Measurements from ENCODE around the gene HTRA1. TPM values are rescaled to one million over a fixed set of nuclear protein-coding genes. Genes with fewer than 3 reads are reported as not detected.

Gene HTRA1
- total RNA-seq, 4 donors from 2014 or later, result 14.2 to 23.2 (median 17.2) TPM

DNA sequence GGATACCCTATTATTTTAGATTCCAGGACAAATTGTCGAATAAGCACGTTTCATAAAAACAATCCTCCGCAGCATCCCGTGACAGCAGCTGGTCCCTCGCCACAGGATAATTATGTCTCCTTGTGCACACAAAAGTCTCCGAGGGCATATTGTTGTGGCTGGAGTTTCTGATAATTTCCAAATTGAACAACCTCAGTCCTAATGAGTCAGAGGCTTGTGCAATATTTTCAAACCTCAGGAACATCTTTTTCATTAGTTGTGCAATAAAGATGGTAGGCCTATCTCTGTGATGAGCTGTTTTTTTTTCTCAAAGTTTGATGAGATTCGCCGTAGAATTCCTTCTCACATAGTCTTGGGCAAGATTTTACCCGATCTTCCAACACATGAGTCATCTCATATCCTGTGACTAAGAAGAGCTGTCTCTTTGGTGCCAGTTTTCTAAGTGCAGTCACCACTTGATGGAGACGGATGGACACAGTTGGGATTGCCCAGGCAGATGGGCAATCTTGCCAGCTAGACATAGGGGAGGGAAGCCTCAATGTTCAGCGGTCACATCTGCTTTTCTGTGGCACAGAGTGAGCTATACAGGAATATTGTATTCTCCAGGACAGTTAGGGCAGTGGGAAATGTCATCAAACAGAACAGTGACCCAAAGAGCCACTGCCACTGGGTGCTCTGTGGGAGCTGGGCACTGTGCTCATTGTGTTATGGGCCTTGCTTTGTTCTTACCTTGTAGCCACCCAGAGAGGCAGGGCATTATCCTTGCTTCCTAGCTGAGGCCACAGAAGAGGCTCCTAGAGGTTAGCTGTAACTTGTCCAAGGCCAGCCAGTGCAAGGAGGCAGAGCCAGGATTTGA, 7.8 kb downstream of the HTRA1 start:
- intact Hi-C loops (cut with DNase I; ENCODE audit: low total_unique reads), result loop anchor here (10.0 kb wide), 1 partner anchor 96 kb away; the partner anchor contains the start of gene DMBT1

DNA sequence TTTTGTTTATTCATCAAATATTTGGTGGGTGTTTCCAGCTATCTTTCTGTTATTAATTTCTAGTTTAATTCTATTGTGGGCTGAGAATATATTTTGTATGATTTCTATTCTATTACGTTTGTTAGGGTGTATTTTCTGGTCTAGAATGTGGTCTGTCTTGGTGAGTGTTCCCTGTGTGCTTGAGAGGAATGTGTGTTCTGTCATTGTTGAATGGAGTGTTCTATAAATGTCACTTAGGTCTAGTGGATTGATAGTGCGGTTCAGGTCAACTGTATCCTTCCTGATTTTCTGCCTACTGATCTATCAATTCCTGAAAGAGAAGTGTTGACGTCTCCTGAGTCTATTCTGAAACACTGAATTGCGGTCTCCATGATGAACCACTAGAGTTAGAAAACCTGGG, 8.5 kb downstream of the HTRA1 start:
- TF ChIP-seq, protein P1, sequence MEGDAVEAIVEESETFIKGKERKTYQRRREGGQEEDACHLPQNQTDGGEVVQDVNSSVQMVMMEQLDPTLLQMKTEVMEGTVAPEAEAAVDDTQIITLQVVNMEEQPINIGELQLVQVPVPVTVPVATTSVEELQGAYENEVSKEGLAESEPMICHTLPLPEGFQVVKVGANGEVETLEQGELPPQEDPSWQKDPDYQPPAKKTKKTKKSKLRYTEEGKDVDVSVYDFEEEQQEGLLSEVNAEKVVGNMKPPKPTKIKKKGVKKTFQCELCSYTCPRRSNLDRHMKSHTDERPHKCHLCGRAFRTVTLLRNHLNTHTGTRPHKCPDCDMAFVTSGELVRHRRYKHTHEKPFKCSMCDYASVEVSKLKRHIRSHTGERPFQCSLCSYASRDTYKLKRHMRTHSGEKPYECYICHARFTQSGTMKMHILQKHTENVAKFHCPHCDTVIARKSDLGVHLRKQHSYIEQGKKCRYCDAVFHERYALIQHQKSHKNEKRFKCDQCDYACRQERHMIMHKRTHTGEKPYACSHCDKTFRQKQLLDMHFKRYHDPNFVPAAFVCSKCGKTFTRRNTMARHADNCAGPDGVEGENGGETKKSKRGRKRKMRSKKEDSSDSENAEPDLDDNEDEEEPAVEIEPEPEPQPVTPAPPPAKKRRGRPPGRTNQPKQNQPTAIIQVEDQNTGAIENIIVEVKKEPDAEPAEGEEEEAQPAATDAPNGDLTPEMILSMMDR (IDR thresholded peaks at IDR 0.05 in 4 of 5, conservative IDR thresholded peaks at IDR 0.05 in 1 of 5), result no peak
- TF ChIP-seq POLR2A (IDR thresholded peaks at IDR 0.05), result no peak
- in situ Hi-C loops (cut with MboI; ENCODE audit: low sequenced_read_pairs in 4 of 4) (no loop called here), intact Hi-C loops (cut with DNase I; ENCODE audit: low total_unique reads) (loop anchor here (10.0 kb wide), 1 partner anchor 95 kb away; the partner anchor contains the start of gene DMBT1)
- Histone ChIP-seq H3K27me3 (no peaks in the 10 kb centered on the region), H3K9me3 (no peaks in the 10 kb centered on the region), H3K27ac (peak overlapping the region in 3 of 4 donors; percentile 52 to 67 (median 56)), H3K4me3 (no peak overlapping the region), H3K36me3 (no peaks in the 10 kb centered on the region), H3K4me1 (peaks cover 24 to 26% of the 10 kb centered on the region in 2 donors)
- ATAC-seq (no peak), DNase-seq (no peak)

More for the DNA sequence above, 7.8 kb downstream of the HTRA1 start:
- Histone ChIP-seq H3K9me3 (no peaks in the 10 kb centered on the region), H3K4me3 (no peak overlapping the region), H3K27ac (peak overlapping the region; percentile 56 to 70 (median 62)), H3K36me3 (no peaks in the 10 kb centered on the region), H3K27me3 (no peaks in the 10 kb centered on the region), H3K4me1 (peaks cover 23 to 26% of the 10 kb centered on the region in 2 donors)
- DNase-seq, result peak; percentile 45 to 51
- in situ Hi-C loops (cut with MboI; ENCODE audit: low sequenced_read_pairs in 4 of 4), result no loop called here
- ATAC-seq, result peak; percentile 89 to 98
- TF ChIP-seq POLR2A (IDR thresholded peaks at IDR 0.05), result no peak
- TF ChIP-seq, protein P1 (IDR thresholded peaks at IDR 0.05 in 4 of 5, conservative IDR thresholded peaks at IDR 0.05 in 1 of 5), result no peak

DNA sequence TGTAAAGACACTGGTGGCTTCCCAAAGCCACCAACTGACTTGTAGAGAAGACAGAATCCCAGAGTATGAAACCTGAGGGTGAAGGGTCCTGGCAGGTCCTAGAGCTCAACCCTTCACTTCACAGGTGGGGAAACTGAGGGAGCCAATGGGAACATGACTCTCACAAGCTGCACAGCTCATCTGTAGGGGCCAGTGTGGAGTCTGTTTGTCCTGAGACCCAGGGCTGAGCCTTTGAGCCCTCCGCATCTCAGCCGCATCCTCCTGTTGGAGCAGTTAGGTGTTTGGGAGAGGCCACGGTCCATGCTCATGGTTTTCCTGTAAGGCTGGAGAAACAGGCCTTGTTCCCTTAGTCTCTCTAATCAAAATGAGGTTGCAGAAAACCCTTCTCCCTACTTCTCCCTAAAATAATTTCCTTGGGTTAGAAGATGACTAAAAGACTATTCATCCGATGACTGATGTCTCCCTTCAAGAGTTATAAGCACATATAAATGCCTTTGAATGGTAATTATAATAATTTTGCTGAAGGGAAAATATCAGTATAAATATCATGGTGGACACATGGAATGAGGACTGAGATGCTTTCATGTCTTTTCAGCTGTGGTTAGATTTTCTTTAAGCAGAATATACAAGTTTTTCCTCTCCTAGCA, 10.3 kb downstream of the HTRA1 start:
- in situ Hi-C loops (cut with MboI; ENCODE audit: low sequenced_read_pairs in 4 of 4), result no loop called here
- no peak overlapping the region for H3K4me3 ChIP-seq
- no peak for DNase-seq

DNA sequence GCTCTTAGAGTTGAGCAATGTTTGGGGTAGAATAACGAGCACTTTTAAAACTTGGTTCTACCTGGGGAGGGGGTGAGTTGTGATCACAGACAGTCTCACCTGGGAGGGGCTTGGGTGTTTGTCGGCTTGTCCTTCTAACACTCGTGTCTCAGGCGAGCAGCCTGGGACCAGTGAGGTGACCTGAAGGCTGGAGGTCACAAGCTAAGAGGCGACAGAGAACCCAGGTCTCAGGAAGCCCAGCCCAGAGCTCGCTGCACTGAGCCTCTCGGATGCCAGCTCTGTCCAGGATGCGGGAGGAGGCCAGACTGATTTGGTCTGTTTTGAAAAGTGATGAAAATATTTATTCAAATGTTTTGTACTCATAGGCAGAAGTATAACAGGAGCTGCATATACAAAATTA, 11.8 kb downstream of the HTRA1 start:
- DNase-seq (no peak), ATAC-seq (no peak)
- intact Hi-C loops (cut with DNase I; ENCODE audit: low total_unique reads), result no loop called here

More for the DNA sequence above, 10.3 kb downstream of the HTRA1 start:
- H3K4me1 ChIP-seq, result peaks cover 28 to 35% of the 10 kb centered on the region in 2 donors
- no peaks in the 10 kb centered on the region for H3K9me3 ChIP-seq
- H3K36me3 ChIP-seq, result no peaks in the 10 kb centered on the region
- ATAC-seq, result no peak
- intact Hi-C loops (cut with DNase I; ENCODE audit: low total_unique reads), result no loop called here
- no peaks in the 10 kb centered on the region for H3K27me3 ChIP-seq
- no peak overlapping the region for H3K27ac ChIP-seq
- TF ChIP-seq, protein P1 (IDR thresholded peaks at IDR 0.05 in 4 of 5, conservative IDR thresholded peaks at IDR 0.05 in 1 of 5), result no peak
- no peak for TF ChIP-seq POLR2A (IDR thresholded peaks at IDR 0.05)

More for the DNA sequence above, 11.8 kb downstream of the HTRA1 start:
- no peaks in the 10 kb centered on the region for H3K27me3 ChIP-seq
- H3K36me3 ChIP-seq, result no peaks in the 10 kb centered on the region
- H3K27ac ChIP-seq, result no peak overlapping the region
- H3K9me3 ChIP-seq, result no peaks in the 10 kb centered on the region
- no peak for TF ChIP-seq POLR2A (IDR thresholded peaks at IDR 0.05)
- TF ChIP-seq, protein P1 (IDR thresholded peaks at IDR 0.05 in 4 of 5, conservative IDR thresholded peaks at IDR 0.05 in 1 of 5), result no peak
- in situ Hi-C loops (cut with MboI; ENCODE audit: low sequenced_read_pairs in 4 of 4), result no loop called here
- H3K4me3 ChIP-seq, result no peak overlapping the region
- peaks cover 28 to 31% of the 10 kb centered on the region in 2 donors for H3K4me1 ChIP-seq
